Mesothelial cell of epicardium (in vitro differentiated cells): ENCODE measurements around the gene GUCY1B1. TPM values are rescaled to one million over a fixed set of nuclear protein-coding genes. Genes with fewer than 3 reads are reported as not detected.

Experiments
- DNase-seq, 2 experiments: peaks; one replicate each; pipeline ENCODE4 v3.0.0; 2021; ENCODE audit warnings: low spot score in 2 of 2; ENCODE audit not compliant: unreplicated experiment in 2 of 2
- H3K27ac Mint-ChIP-seq: 2 replicates; pipeline ENCODE4 v1.8.0; 2021; ENCODE audit warnings: mixed read lengths
- H3K27me3 Mint-ChIP-seq: 2 replicates; pipeline ENCODE4 v1.8.0; 2021; ENCODE audit warnings: low read depth, mixed read lengths
- H3K36me3 Mint-ChIP-seq: 2 replicates; pipeline ENCODE4 v1.8.0; 2021; ENCODE audit warnings: mixed read lengths
- H3K4me1 Mint-ChIP-seq: 2 replicates; pipeline ENCODE4 v1.8.0; 2021; ENCODE audit warnings: mixed read lengths
- H3K4me3 Mint-ChIP-seq: 2 replicates; pipeline ENCODE4 v1.8.0; 2021; ENCODE audit warnings: mild to moderate bottlenecking, moderate library complexity, mixed read lengths
- H3K9me3 Mint-ChIP-seq: 2 replicates; pipeline ENCODE4 v1.8.0; 2021; ENCODE audit warnings: mixed read lengths
- total RNA-seq: library from RNA; stranded (reverse); gene quantifications from 3 replicates; pipeline ENCODE4 v1.2.1, GENCODE V29; 2021
- TF ChIP-seq, protein P1 (sequence below): fragments of 200-600 bp; sonication (generic); IDR thresholded peaks from one replicate; pipeline ENCODE4 v1.5.0; 2021; ENCODE audit warnings: antibody characterized with exemption; ENCODE audit not compliant: unreplicated experiment

The GUCY1B1 gene
- total RNA-seq, 1 donor from 2014 or later: 17.1 TPM

DNA sequence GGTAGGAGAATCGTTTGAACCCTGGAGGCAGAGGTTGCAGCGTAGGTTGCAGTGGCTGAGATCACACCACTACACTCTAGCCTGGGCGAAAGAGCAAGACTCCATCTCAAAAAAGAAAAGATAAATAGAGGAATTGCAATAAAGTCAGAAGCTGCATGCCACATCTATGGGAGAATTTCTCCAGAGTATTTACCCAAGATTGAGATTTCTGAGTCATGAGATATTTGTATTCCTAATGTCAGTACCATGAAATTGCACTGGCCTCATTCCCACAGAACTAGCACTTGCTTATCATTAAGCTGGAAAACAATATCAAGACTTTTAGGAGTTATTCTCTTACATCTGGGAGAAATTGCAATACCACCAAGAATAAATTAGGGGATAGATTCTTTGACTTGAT, 69.8 kb downstream of the GUCY1B1 start:
- Mint-ChIP-seq H3K36me3 (no peaks in the 10 kb centered on the region), H3K4me1 (no peaks in the 10 kb centered on the region), H3K9me3 (peaks cover 10% of the 10 kb centered on the region), H3K27me3 (no peaks in the 10 kb centered on the region), H3K27ac (no peak overlapping the region), H3K4me3 (no peak overlapping the region)
- TF ChIP-seq, protein P1, sequence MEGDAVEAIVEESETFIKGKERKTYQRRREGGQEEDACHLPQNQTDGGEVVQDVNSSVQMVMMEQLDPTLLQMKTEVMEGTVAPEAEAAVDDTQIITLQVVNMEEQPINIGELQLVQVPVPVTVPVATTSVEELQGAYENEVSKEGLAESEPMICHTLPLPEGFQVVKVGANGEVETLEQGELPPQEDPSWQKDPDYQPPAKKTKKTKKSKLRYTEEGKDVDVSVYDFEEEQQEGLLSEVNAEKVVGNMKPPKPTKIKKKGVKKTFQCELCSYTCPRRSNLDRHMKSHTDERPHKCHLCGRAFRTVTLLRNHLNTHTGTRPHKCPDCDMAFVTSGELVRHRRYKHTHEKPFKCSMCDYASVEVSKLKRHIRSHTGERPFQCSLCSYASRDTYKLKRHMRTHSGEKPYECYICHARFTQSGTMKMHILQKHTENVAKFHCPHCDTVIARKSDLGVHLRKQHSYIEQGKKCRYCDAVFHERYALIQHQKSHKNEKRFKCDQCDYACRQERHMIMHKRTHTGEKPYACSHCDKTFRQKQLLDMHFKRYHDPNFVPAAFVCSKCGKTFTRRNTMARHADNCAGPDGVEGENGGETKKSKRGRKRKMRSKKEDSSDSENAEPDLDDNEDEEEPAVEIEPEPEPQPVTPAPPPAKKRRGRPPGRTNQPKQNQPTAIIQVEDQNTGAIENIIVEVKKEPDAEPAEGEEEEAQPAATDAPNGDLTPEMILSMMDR: no peak
- no peak for DNase-seq

DNA sequence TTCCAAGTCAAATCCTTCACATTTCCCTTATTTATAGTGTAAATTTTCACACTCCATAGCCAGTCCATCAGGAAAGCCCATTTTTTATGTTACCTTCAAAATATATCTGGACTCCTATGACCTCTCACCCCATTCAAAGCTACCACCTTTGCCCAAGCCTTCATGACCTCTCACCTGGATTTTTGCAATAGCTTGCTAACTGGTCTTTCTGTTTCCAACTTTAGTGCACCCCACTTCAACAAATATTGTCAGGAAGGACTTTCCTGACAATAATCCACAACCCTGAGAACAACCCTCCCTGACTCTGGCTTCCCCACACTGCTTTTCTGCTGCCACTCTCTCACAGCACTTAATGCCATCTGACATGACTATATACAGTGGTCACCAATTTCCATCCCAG, 73.8 kb downstream of the GUCY1B1 start:
- Mint-ChIP-seq H3K27me3 (no peaks in the 10 kb centered on the region), H3K36me3 (no peaks in the 10 kb centered on the region)
- TF ChIP-seq, protein P1: no peak

DNA sequence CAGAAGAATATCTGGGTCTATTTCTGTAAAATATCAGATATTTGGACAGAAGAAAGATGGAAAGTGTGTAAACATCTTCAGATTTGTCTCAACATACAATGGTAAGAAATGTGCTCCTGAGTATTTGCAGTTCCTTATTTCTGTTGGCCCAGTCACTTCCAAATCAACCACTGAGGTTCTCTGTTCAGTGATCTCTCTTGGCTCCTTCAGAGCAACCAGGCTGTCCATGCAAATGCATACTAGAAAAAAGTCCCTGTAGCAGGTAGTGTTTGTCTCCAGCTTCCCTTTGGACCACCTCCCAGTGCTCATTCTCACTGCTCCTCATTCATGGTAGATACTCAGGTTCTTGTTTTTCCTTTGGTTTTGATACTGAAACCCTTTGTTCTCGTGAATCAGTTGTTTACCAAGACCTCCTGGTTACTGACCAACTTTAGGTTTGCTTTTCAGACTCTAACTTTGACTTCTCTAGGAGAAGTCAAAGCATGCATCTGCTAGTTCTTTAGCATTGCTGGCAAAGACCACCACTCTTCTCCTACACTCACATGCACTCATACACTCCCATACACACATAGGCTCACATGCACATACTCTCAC, 78.5 kb downstream of the GUCY1B1 start:
- Mint-ChIP-seq H3K4me3 (no peak overlapping the region), H3K9me3 (peaks cover 12% of the 10 kb centered on the region), H3K27me3 (no peaks in the 10 kb centered on the region), H3K36me3 (no peaks in the 10 kb centered on the region), H3K4me1 (peaks cover 7% of the 10 kb centered on the region), H3K27ac (no peak overlapping the region)
- DNase-seq: no peak
- TF ChIP-seq, protein P1: no peak

More for the DNA sequence above, 73.8 kb downstream of the GUCY1B1 start:
- Mint-ChIP-seq H3K4me3 (no peak overlapping the region), H3K9me3 (peaks cover 4% of the 10 kb centered on the region), H3K27ac (no peak overlapping the region), H3K4me1 (no peaks in the 10 kb centered on the region)
- no peak for DNase-seq

DNA sequence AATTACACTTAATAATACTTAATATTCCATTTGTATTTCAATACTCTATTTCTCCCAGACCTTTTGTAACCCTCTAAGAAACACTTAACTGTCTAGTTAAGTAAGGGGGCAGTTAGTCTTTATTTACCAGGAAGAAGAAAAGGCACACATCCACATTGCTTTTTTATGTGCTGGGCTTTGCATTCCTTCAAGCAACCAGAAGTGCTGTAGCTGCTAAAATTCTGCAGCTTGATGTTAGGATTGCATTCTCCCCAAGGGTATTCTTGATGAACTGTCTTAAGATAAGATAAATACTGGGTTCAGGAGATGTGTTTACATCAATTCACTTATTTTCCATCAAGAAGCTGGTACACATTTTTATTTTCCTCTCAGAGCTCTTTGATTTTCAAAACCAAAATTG, 83.3 kb downstream of the GUCY1B1 start:
- Mint-ChIP-seq H3K27ac (no peak overlapping the region), H3K27me3 (no peaks in the 10 kb centered on the region), H3K9me3 (peaks cover 20% of the 10 kb centered on the region), H3K36me3 (peaks cover 4% of the 10 kb centered on the region), H3K4me1 (peaks cover 7% of the 10 kb centered on the region), H3K4me3 (no peak overlapping the region)
- no peak for DNase-seq
- TF ChIP-seq, protein P1: no peak

DNA sequence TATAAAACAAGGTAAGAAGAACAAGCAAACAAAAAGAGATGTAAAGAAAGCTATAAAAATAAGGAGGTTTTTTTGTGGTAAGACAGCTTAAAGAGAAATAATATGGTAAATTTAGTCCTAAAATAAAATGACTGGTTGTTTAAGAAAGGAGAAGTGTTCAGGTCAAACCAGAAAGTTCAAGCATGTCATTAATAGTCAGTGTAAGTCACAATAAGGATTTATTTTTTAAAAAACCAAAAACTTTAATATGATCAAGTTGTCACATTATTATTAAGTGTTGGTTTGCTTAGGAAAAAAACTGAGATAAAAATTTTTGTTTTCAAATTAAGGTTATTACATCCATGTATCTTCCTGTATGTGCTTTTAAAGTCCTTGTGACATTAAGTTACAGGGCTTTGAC, 88.1 kb downstream of the GUCY1B1 start:
- TF ChIP-seq, protein P1: no peak
- Mint-ChIP-seq H3K36me3 (peaks cover 11% of the 10 kb centered on the region), H3K9me3 (peaks cover 23% of the 10 kb centered on the region), H3K4me3 (no peak overlapping the region), H3K27me3 (no peaks in the 10 kb centered on the region), H3K27ac (no peak overlapping the region), H3K4me1 (no peaks in the 10 kb centered on the region)
- no peak for DNase-seq

DNA sequence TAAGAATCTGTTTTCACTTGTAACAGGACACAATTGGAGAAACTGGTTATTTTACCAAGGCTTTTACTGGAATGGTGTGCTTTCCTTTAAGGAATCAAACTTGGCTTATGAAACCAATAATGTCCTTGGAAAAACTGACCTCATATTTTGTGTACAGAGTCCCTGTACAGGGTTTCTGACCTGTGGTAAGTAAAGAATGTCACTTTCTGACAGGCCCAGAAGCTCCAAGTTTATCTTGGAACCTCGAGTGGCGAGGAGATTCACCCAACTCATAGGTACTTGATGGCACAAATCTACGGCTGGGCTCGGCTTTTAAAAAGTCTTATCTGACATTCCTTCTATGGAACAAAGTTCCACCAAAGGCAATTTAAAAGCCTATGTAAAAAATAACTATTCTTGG, 90.2 kb downstream of the GUCY1B1 start:
- Mint-ChIP-seq H3K9me3 (peaks cover 23% of the 10 kb centered on the region), H3K27me3 (no peaks in the 10 kb centered on the region), H3K27ac (no peak overlapping the region), H3K4me3 (no peak overlapping the region), H3K4me1 (no peaks in the 10 kb centered on the region), H3K36me3 (peaks cover 11% of the 10 kb centered on the region)
- TF ChIP-seq, protein P1: no peak
- no peak for DNase-seq
